MM.1S (cell line): ENCODE data around the gene PTX3.

Source experiments
- EZH2 ChIP-seq: fragments of 300-600 bp; sonication (generic); optimal IDR thresholded peaks from 2 replicates; pipeline ENCODE3; 2017; ENCODE audit warnings: low read depth, mild to moderate bottlenecking, antibody characterized with exemption, low read length, mixed read lengths
- EZH2phosphoT487 ChIP-seq: fragments of 300-600 bp; sonication (generic); IDR thresholded peaks from 2 replicates; pipeline ENCODE4 v1.6.1; 2018; ENCODE audit warnings: antibody characterized with exemption, low read length
- TF ChIP-seq, protein P1 (sequence below): fragments of 300-600 bp; sonication (generic); IDR thresholded peaks from 2 replicates; pipeline ENCODE4 v1.5.1; 2016; ENCODE audit warnings: antibody characterized with exemption, low read length, mixed read lengths

DNA sequence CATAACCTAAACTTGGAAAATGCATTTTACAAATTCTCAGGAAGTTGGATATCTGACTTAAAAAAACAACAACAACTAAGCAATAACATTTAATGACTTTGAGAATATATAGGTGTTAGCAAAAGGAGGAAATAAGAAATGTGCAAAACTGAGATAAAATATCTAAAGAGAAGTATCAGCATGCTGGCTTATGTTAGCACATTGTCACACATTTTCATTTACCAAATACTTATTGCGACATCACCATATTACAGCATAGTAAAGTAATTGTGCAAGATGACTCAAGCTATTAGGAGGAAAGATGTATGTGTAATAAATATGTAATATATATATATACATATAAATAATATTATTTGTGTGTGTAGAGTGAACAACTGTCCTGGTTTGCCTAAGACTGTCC lies 9.2 kb downstream of the PTX3 start:
- TF ChIP-seq, protein P1, sequence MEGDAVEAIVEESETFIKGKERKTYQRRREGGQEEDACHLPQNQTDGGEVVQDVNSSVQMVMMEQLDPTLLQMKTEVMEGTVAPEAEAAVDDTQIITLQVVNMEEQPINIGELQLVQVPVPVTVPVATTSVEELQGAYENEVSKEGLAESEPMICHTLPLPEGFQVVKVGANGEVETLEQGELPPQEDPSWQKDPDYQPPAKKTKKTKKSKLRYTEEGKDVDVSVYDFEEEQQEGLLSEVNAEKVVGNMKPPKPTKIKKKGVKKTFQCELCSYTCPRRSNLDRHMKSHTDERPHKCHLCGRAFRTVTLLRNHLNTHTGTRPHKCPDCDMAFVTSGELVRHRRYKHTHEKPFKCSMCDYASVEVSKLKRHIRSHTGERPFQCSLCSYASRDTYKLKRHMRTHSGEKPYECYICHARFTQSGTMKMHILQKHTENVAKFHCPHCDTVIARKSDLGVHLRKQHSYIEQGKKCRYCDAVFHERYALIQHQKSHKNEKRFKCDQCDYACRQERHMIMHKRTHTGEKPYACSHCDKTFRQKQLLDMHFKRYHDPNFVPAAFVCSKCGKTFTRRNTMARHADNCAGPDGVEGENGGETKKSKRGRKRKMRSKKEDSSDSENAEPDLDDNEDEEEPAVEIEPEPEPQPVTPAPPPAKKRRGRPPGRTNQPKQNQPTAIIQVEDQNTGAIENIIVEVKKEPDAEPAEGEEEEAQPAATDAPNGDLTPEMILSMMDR: no peak
- TF ChIP-seq EZH2: no peak
- no peak for TF ChIP-seq EZH2phosphoT487
